Measurements from ENCODE around the gene DCHS1. TPM values are rescaled to one million over a fixed set of nuclear protein-coding genes. Genes with fewer than 3 reads are reported as not detected.
"Not testable (repeated sequence)": the region's sequence is repeated elsewhere in the genome, so short reads cannot be mapped to it uniquely, and the experiment has no call there.

DCHS1 gene
- total RNA-seq, 3 donors from 2014 or later, result 7.2 to 18.0 (median 13.8) TPM

DNA sequence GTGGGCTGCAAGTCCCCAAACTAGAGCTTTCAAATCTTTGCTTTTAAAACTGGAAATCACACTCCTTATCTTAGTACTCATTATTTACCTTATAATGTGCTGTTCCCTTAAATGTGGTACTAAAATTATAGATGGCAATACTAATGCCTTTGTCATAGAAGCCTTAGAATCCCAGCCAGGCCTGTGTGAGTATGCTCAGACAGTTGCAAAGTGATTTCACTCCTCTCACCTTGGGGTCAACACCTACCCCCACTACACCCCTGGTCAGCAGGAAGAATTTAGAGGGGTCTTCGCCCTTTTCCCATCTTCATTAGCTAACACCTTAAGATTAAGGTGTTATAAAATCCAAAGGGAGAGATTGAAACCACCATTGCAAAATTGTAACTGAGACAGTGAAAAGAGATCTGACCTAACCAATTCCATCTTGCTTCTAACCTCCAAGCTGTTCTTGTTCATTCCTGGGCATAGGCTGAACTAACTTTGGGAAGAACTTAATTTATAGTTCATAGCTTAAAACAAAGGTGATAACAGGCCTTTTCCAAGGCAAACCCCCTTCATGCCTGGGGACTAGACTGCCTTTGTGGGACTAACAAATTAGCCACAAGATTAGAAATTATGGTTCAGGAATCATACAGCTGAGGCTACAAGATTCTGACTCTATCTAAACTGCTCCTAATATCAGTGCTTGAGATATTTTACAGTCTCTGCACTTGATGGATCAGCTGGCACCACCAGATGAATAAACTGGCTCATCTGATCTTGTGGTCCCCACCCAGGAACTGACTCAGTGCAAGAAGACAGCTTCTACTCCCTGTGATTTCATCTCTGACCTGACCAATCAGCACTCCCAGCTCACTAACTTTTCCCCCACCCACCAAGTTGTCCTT is 38.0 kb upstream of the DCHS1 start:
- Histone ChIP-seq H3K36me3 (no peaks in the 10 kb centered on the region), H3K4me3 (no peak overlapping the region), H3K27ac (peak overlapping the region in 1 of 2 donors; percentile 38), H3K9me3 (no peaks in the 10 kb centered on the region), H3K27me3 (no peaks in the 10 kb centered on the region), H3K4me1 (no peaks in the 10 kb centered on the region)
- intact Hi-C loops (cut with DNase I; ENCODE audit: low total_unique reads), result no loop called here
- no peak for DNase-seq (ENCODE audit: low spot score in 2 of 2)
- TF ChIP-seq, protein P1, sequence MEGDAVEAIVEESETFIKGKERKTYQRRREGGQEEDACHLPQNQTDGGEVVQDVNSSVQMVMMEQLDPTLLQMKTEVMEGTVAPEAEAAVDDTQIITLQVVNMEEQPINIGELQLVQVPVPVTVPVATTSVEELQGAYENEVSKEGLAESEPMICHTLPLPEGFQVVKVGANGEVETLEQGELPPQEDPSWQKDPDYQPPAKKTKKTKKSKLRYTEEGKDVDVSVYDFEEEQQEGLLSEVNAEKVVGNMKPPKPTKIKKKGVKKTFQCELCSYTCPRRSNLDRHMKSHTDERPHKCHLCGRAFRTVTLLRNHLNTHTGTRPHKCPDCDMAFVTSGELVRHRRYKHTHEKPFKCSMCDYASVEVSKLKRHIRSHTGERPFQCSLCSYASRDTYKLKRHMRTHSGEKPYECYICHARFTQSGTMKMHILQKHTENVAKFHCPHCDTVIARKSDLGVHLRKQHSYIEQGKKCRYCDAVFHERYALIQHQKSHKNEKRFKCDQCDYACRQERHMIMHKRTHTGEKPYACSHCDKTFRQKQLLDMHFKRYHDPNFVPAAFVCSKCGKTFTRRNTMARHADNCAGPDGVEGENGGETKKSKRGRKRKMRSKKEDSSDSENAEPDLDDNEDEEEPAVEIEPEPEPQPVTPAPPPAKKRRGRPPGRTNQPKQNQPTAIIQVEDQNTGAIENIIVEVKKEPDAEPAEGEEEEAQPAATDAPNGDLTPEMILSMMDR (IDR thresholded peaks at IDR 0.05), result no peak
- no peak for TF ChIP-seq POLR2A (IDR thresholded peaks at IDR 0.05)
- no peak for TF ChIP-seq POLR2AphosphoS5 (IDR thresholded peaks at IDR 0.05)

GRCh38 chr11:6692128-6692527 is 36.5 kb upstream of the DCHS1 start:
- no peaks in the 10 kb centered on the region for H3K36me3 ChIP-seq
- H3K27me3 ChIP-seq, result no peaks in the 10 kb centered on the region
- no peak overlapping the region for H3K4me3 ChIP-seq
- no peak overlapping the region for H3K27ac ChIP-seq
- no peaks in the 10 kb centered on the region for H3K4me1 ChIP-seq
- no peak for DNase-seq (ENCODE audit: low spot score in 2 of 2)
- TF ChIP-seq POLR2AphosphoS5 (IDR thresholded peaks at IDR 0.05), result no peak
- no peak for TF ChIP-seq POLR2A (IDR thresholded peaks at IDR 0.05)
- TF ChIP-seq, protein P1 (IDR thresholded peaks at IDR 0.05), result no peak
- no peaks in the 10 kb centered on the region for H3K9me3 ChIP-seq
- intact Hi-C loops (cut with DNase I; ENCODE audit: low total_unique reads), result no loop called here

DNA sequence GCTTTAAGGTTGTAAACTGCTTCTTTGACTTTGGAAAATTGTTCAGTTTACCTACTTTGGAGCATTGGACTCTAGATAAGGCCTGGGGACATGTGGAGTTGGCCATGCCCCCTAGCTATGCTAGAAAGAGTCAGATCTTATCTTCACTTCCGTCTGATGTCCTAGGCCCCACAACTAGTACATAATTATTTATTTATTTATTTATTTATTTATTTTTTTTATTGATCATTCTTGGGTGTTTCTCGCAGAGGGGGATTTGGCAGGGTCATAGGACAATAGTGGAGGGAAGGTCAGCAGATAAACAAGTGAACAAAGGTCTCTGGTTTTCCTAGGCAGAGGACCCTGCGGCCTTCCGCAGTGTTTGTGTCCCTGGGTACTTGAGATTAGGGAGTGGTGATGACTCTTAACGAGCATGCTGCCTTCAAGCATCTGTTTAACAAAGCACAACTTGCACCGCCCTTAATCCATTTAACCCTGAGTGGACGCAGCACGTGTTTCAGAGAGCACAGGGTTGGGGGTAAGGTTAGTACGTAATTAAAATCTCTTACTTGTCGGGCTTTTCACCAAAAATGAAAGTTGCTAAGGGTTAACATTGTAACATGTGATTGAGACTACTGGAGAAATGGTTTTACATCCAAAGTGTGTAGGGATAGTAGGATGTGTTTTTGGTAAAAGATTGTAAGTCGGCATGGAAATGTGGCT is 35.0 kb upstream of the DCHS1 start:
- H3K9me3 ChIP-seq; intact Hi-C loops (cut with DNase I; ENCODE audit: low total_unique reads); H3K27me3 ChIP-seq; H3K27ac ChIP-seq; H3K36me3 ChIP-seq; DNase-seq (ENCODE audit: low spot score in 2 of 2); H3K4me1 ChIP-seq; H3K4me3 ChIP-seq: not testable (repeated sequence)

DNA sequence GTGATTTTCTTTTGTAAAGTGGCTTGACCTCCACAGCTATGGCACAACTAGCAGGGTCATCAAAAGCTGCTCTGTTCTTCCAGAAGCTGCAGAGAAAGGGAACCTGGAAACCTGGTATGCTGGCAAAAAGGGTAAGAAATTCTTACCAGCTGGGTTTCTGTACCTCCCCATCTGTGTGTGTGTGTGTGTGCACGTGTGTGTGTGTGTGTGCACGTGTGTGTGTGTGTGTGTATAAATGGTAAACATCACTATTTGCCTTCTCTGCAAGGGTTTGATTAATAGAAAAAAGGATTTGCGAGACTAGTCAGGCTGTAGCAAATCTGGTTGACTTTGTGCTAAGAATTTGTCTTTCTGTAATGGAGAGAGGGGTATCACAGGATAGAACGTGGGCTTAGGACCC is 32.3 kb upstream of the DCHS1 start:
- H3K36me3 ChIP-seq, result no peaks in the 10 kb centered on the region
- no peaks in the 10 kb centered on the region for H3K9me3 ChIP-seq
- no peaks in the 10 kb centered on the region for H3K4me1 ChIP-seq
- H3K27me3 ChIP-seq, result no peaks in the 10 kb centered on the region
- no peak overlapping the region for H3K4me3 ChIP-seq
- no peak for DNase-seq (ENCODE audit: low spot score in 2 of 2)
- TF ChIP-seq POLR2AphosphoS5 (IDR thresholded peaks at IDR 0.05) (no peak), POLR2A (IDR thresholded peaks at IDR 0.05) (no peak)
- TF ChIP-seq, protein P1 (IDR thresholded peaks at IDR 0.05), result no peak
- no peak overlapping the region for H3K27ac ChIP-seq
- intact Hi-C loops (cut with DNase I; ENCODE audit: low total_unique reads), result loop anchor here (1.0 kb wide), 1 partner anchor 33 kb away; the partner anchor contains the start of gene DCHS1

DNA sequence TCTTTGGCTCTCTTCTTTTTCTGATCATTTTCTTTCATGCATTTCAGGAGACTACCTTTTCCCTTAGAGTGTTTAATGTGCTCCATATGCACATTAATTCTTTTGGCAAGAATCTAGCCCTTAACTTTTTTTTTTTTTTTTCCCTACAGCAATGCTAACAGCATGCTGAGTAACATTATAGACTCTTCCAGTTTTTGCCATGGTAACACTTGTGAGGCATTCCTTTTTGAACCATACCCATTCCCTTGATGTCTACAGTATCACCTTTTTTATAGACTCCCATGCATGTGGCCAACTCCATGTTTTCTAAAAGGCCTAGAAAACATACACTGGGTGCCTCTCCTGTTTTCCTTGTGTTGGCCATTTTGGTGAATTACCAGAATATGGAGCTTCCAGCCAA is 30.4 kb upstream of the DCHS1 start:
- Histone ChIP-seq H3K9me3 (no peaks in the 10 kb centered on the region), H3K4me1 (no peaks in the 10 kb centered on the region), H3K4me3 (no peak overlapping the region), H3K27ac (no peak overlapping the region), H3K27me3 (no peaks in the 10 kb centered on the region), H3K36me3 (no peaks in the 10 kb centered on the region)
- intact Hi-C loops (cut with DNase I; ENCODE audit: low total_unique reads), result no loop called here
- DNase-seq (ENCODE audit: low spot score in 2 of 2), result no peak
- TF ChIP-seq, protein P1 (IDR thresholded peaks at IDR 0.05), result no peak
- no peak for TF ChIP-seq POLR2A (IDR thresholded peaks at IDR 0.05)
- TF ChIP-seq POLR2AphosphoS5 (IDR thresholded peaks at IDR 0.05), result no peak

GRCh38 chr11:6684068-6684467 is 28.5 kb upstream of the DCHS1 start:
- H3K4me3 ChIP-seq, result peak overlapping the region; percentile 83 to 86 (median 85)
- intact Hi-C loops (cut with DNase I; ENCODE audit: low total_unique reads); H3K36me3 ChIP-seq; H3K27me3 ChIP-seq; H3K9me3 ChIP-seq; DNase-seq (ENCODE audit: low spot score in 2 of 2); H3K4me1 ChIP-seq: not testable (repeated sequence)
- peak overlapping the region; percentile 91 to 94 for H3K27ac ChIP-seq
